ENCODE data around the gene RABEPK. TPM values are rescaled to one million over a fixed set of nuclear protein-coding genes. Genes with fewer than 3 reads are reported as not detected.

Gene RABEPK
- total and polyA plus RNA-seq, 11 donors, result 7.4 to 31.1 (median 10.6) TPM

DNA sequence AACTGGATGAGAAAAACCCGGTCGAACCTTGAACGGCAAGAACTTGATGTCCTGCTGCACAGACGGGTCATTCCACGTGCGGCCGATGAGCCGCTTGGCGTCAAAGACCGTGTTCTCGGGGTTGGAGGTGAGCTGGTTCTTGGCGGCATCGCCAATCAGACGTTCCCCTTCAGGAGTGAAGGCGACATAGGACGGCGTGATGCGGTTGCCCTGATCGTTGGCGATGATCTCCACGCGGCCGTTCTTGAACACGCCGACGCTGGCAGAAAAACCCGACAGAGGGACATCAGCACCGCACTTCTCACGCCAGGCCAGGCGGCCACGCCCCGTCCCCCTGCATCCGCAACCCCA is 40.3 kb downstream of the RABEPK start:
- H3K9me3 ChIP-seq, result no peaks in the 10 kb centered on the region
- peak overlapping the region; percentile 80 to 98 (median 94) for H3K27ac ChIP-seq
- TF ChIP-seq CTCF (IDR thresholded peaks at IDR 0.05), result no peak
- H3K4me3 ChIP-seq, result peak overlapping the region; percentile 73 to 99 (median 91)
- ATAC-seq (peak; percentile 1 to 23 (median 14)), DNase-seq (peak in 2 of 5 donors; percentile 33 to 73)
- H3K4me1 ChIP-seq, result peaks cover 9 to 54% (median 46%) of the 10 kb centered on the region in 12 donors
- intact Hi-C loops (cut with DNase I), result loop anchor here in 2 of 10 donors (5.0 to 10.0 kb wide), 3 partner anchors 53 to 507 kb away; partner anchors contain the start of genes PBX3 (in 1 of the 2) and PPP6C (in 1 of the 2)
- no peaks in the 10 kb centered on the region for H3K27me3 ChIP-seq
- peaks cover 0 to 46% (median 44%) of the 10 kb centered on the region in 9 donors for H3K36me3 ChIP-seq
- WGBS, 4 donors, result 0 to 1% (median 0%) methylated on average over 18 to 33 of the region's 33 CpGs

- TF ChIP-seq POLR2A (IDR thresholded peaks at IDR 0.05) (peak; percentile 97 to 99), CTCF (IDR thresholded peaks at IDR 0.05) (peak in 5 of 12 donors; percentile 20 to 41 (median 24))
- peak within 1 kb of the TSS; percentile 73 to 99 (median 91) for H3K4me3 ChIP-seq
- H3K4me1 ChIP-seq, result peaks cover 6 to 48% (median 40%) of the 10 kb centered on the region in 12 donors
- ATAC-seq, result peak; percentile 97 to 99 (median 98)
- no peaks in the 10 kb centered on the region for H3K27me3 ChIP-seq
- H3K36me3 ChIP-seq, result peaks cover 0 to 40% (median 38%) of the 10 kb centered on the region in 9 donors
- intact Hi-C loops (cut with DNase I), result loop anchor here in 3 of 10 donors (1.0 to 10.0 kb wide), 5 partner anchors 20 to 506 kb away; partner anchors contain the start of genes GAPVD1 (in 2 of the 3), PBX3 (in 1 of the 3), PPP6C (in 1 of the 3) and RABEPK (in 1 of the 3)
- 0 to 1% (median 0%) methylated on average over 49 to 59 of the region's 59 CpGs for WGBS, 4 donors
- H3K9me3 ChIP-seq, result no peaks in the 10 kb centered on the region
- H3K27ac ChIP-seq, result peak within 1 kb of the TSS; percentile 93 to 98 (median 96)
- peak; percentile 100 for DNase-seq
Observed at GRCh38 chr9:125241000-125241862, 40.9 kb downstream of the RABEPK start, which contains the start of gene HSPA5. TSS of gene HSPA5 (minus strand) at chr9:125241343. CDS start at chr9:125241126, 217 bp downstream.

DNA sequence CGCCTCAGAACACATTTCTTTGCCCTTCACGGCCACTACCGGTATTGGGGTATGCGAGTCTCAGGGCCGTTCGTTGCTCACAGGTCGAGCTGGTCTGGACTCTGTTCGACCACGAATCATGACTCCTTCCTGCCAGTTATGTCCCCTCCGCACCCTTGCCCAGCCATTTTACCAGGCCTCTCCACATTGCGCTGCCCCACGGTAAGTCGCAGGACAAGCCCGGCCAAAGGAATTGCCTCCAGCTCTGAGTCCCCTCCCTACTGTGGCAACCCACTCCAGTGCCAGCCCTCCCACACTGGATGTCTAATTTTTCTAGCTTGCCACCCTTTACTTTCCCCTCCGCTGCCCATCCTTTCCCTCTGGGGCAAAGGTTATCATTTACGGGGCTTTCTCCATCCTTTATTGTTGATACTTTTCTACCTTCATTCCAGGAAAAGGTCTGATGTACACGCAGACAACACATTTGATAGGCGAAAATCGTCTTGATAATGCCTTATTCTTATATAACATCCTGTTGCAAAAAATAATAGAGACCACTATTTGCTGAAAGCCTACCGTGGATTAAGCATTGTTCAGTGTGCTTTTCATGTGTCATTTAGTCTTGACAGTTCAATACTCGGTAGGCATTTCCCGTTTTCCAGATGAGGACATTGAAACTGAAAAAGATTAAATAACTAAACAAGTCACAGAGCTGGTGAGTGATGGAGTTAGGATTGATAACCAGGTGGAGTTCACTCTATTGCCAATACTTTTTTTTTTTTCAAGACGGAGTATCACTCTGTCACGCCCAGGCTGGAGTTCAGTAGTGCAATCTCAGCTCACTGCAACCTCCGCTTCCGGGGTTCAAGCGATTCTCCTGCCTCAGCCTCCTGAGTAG is 41.8 kb downstream of the RABEPK start:
- Histone ChIP-seq H3K27me3 (no peaks in the 10 kb centered on the region), H3K4me3 (peak overlapping the region; percentile 71 to 99 (median 86)), H3K36me3 (peaks cover 0 to 31% (median 29%) of the 10 kb centered on the region in 9 donors), H3K27ac (peak overlapping the region; percentile 91 to 98 (median 96)), H3K4me1 (peaks cover 6 to 39% (median 32%) of the 10 kb centered on the region in 12 donors), H3K9me3 (no peaks in the 10 kb centered on the region)
- peak; percentile 31 to 66 (median 40) for DNase-seq
- WGBS, 4 donors, result 22 to 25% (median 24%) methylated on average over 27 of the region's 27 CpGs
- TF ChIP-seq POLR2A (IDR thresholded peaks at IDR 0.05), result no peak
- no peak for TF ChIP-seq CTCF (IDR thresholded peaks at IDR 0.05)
- intact Hi-C loops (cut with DNase I), result loop anchor here in 3 of 10 donors (1.0 to 10.0 kb wide), 6 partner anchors 19 to 505 kb away; partner anchors contain the start of genes GAPVD1 (in 2 of the 3), GOLGA1 (in 1 of the 3), PBX3 (in 1 of the 3) and PPP6C (in 1 of the 3)
- peak; percentile 5 to 12 (median 9) for ATAC-seq

All from heart left ventricle (tissue), 16 donors.